H9 (cell line): ENCODE results near the gene PLA2G4E. TPM values are rescaled to one million over a fixed set of nuclear protein-coding genes. Genes with fewer than 3 reads are reported as not detected.

Source experiments
- DNase-seq: peaks from one replicate; pipeline ENCODE4 v3.0.0-alpha.2; 2017
- H2AFZ ChIP-seq: one replicate; pipeline ENCODE4 v1.6.1; 2013; ENCODE audit warnings: mild to moderate bottlenecking, low read length, control low read depth, moderate library complexity
- H2AK5ac ChIP-seq: 2 replicates; pipeline ENCODE4 v1.6.1; 2013; ENCODE audit warnings: low read length, control low read depth, mixed read lengths; ENCODE audit not compliant: insufficient read length
- H2BK120ac ChIP-seq: one replicate; pipeline ENCODE4 v1.6.1; 2013; ENCODE audit warnings: low read depth, mild to moderate bottlenecking, low read length, control low read depth, inconsistent platforms; ENCODE audit not compliant: poor library complexity, severe bottlenecking
- H2BK12ac ChIP-seq: 2 replicates; pipeline ENCODE4 v1.6.1; 2013; ENCODE audit warnings: low read length, control low read depth, mixed read lengths, low read depth; ENCODE audit not compliant: insufficient read length
- H2BK15ac ChIP-seq: 2 replicates; pipeline ENCODE4 v1.6.1; 2013; ENCODE audit warnings: low read depth, low read length, control low read depth
- H2BK20ac ChIP-seq: one replicate; pipeline ENCODE4 v1.6.1; 2013; ENCODE audit warnings: low read depth, mild to moderate bottlenecking, low read length, control low read depth, inconsistent platforms; ENCODE audit not compliant: poor library complexity, severe bottlenecking
- H2BK5ac ChIP-seq: 2 replicates; pipeline ENCODE4 v1.6.1; 2013; ENCODE audit warnings: low read length, control low read depth, mixed read lengths; ENCODE audit not compliant: insufficient read length
- H3K14ac ChIP-seq: 2 replicates; pipeline ENCODE4 v1.6.1; 2013; ENCODE audit warnings: low read length, control low read depth; ENCODE audit not compliant: insufficient read depth
- H3K18ac ChIP-seq: 2 replicates; pipeline ENCODE4 v1.6.1; 2013; ENCODE audit warnings: low read depth, mild to moderate bottlenecking, mixed read lengths, low read length, control low read depth; ENCODE audit not compliant: insufficient read length
- H3K23ac ChIP-seq: 2 replicates; pipeline ENCODE4 v1.6.1; 2013; ENCODE audit warnings: low read length, control low read depth, mixed read lengths, low read depth; ENCODE audit not compliant: insufficient read length
- H3K23me2 ChIP-seq: 2 replicates; pipeline ENCODE4 v1.6.1; 2013; ENCODE audit warnings: low read depth, mild to moderate bottlenecking, mixed read lengths, low read length, control low read depth; ENCODE audit not compliant: insufficient read length, poor library complexity, severe bottlenecking
- H3K27ac ChIP-seq: 2 replicates; pipeline ENCODE4 v1.5.1; 2013; ENCODE audit warnings: low read length, control low read depth, mixed read lengths, low read depth; ENCODE audit not compliant: insufficient read length
- H3K27me3 ChIP-seq: 2 replicates; pipeline ENCODE4 v1.6.1; 2013; ENCODE audit warnings: low read length, control low read depth, inconsistent platforms; ENCODE audit not compliant: insufficient read depth
- H3K4ac ChIP-seq: 2 replicates; pipeline ENCODE4 v1.6.1; 2013; ENCODE audit warnings: low read depth, mild to moderate bottlenecking, control low read depth, inconsistent platforms, low read length, moderate library complexity
- H3K4me1 ChIP-seq: 2 replicates; pipeline ENCODE4 v1.6.1; 2013; ENCODE audit warnings: low read length, control low read depth, inconsistent platforms; ENCODE audit not compliant: insufficient read depth
- H3K4me2 ChIP-seq: 2 replicates; pipeline ENCODE4 v1.6.1; 2013; ENCODE audit warnings: low read length, control low read depth, mixed read lengths; ENCODE audit not compliant: insufficient read length, insufficient read depth
- H3K56ac ChIP-seq: 2 replicates; pipeline ENCODE4 v1.6.1; 2013; ENCODE audit warnings: low read depth, mild to moderate bottlenecking, mixed read lengths, low read length, control low read depth; ENCODE audit not compliant: insufficient read length
- H3K79me1 ChIP-seq: 2 replicates; pipeline ENCODE4 v1.6.1; 2013; ENCODE audit warnings: low read depth, mild to moderate bottlenecking, moderate library complexity, low read length, control low read depth, inconsistent platforms; ENCODE audit not compliant: insufficient read depth, poor library complexity, severe bottlenecking
- H3K79me2 ChIP-seq: 2 replicates; pipeline ENCODE4 v1.6.1; 2013; ENCODE audit warnings: low read length, control low read depth, inconsistent platforms; ENCODE audit not compliant: insufficient read depth
- H3K9ac ChIP-seq: 2 replicates; pipeline ENCODE4 v1.6.1; 2013; ENCODE audit warnings: low read length, control low read depth, mixed read lengths; ENCODE audit not compliant: insufficient read length; ENCODE audit errors: extremely low read depth
- H3K9me3 ChIP-seq: one replicate; pipeline ENCODE4 v1.6.1; 2013; ENCODE audit warnings: low read depth, low read length, inconsistent platforms; ENCODE audit not compliant: control insufficient read depth
- H3T11ph ChIP-seq: one replicate; pipeline ENCODE4 v1.6.1; 2013; ENCODE audit warnings: mild to moderate bottlenecking, low read length, control low read depth, inconsistent platforms
- H4K20me1 ChIP-seq: one replicate; pipeline ENCODE4 v1.6.1; 2013; ENCODE audit not compliant: control insufficient read depth, insufficient read length, insufficient read depth
- H4K5ac ChIP-seq: 2 replicates; pipeline ENCODE4 v1.6.1; 2013; ENCODE audit warnings: low read depth, mild to moderate bottlenecking, mixed read lengths, low read length, control low read depth; ENCODE audit not compliant: insufficient read length
- H4K8ac ChIP-seq: replicated peaks from 2 replicates; pipeline ENCODE4 v1.6.1; 2013; ENCODE audit warnings: low read length, control low read depth, mixed read lengths, low read depth; ENCODE audit not compliant: insufficient read length
- H4K91ac ChIP-seq: 2 replicates; pipeline ENCODE4 v1.6.1; 2013; ENCODE audit warnings: low read depth, mild to moderate bottlenecking, moderate library complexity, mixed read lengths, low read length, control low read depth; ENCODE audit not compliant: insufficient read length
- H3K27ac Mint-ChIP-seq, 3 experiments: 2 replicates in 2 of 3; 3 replicates in 1 of 3; pipeline ENCODE4 v1.8.0; 2020 to 2021; ENCODE audit warnings: mixed read lengths in 3 of 3, mild to moderate bottlenecking in 1 of 3, moderate library complexity in 1 of 3
- H3K27me3 Mint-ChIP-seq: 2 replicates; pipeline ENCODE4 v1.8.0; 2021; ENCODE audit warnings: low read depth, mild to moderate bottlenecking, moderate library complexity, mixed read lengths
- H3K36me3 Mint-ChIP-seq, 3 experiments: 2 replicates in 2 of 3; 3 replicates in 1 of 3; pipeline ENCODE4 v1.8.0; 2020 to 2021; ENCODE audit warnings: low read depth in 3 of 3, mixed read lengths in 3 of 3; ENCODE audit not compliant: insufficient read depth in 1 of 3
- H3K4me1 Mint-ChIP-seq, 2 experiments: 2 replicates each; pipeline ENCODE4 v1.8.0; 2020; ENCODE audit warnings: mixed read lengths in 2 of 2
- H3K4me3 Mint-ChIP-seq, 2 experiments: 2 replicates in 1 of 2; 3 replicates in 1 of 2; pipeline ENCODE4 v1.8.0; 2020 to 2021; ENCODE audit warnings: mild to moderate bottlenecking in 2 of 2, mixed read lengths in 2 of 2, moderate library complexity in 1 of 2
- H3K9me3 Mint-ChIP-seq, 2 experiments: 2 replicates in 1 of 2; 3 replicates in 1 of 2; pipeline ENCODE4 v1.8.0; 2020; ENCODE audit warnings: mild to moderate bottlenecking in 2 of 2, mixed read lengths in 2 of 2, moderate library complexity in 1 of 2
- WGBS: extraction: QIAGEN DNeasy Blood & Tissue Kit; methylation state at CpG from one replicate; pipeline ENCODE4 v1.1.7; 2013; ENCODE audit warnings: missing lambda C conversion rate, low lambda C conversion rate, mixed read lengths; ENCODE audit not compliant: insufficient read length; ENCODE audit errors: extremely low coverage; 5-methylcytosine and 5-hydroxymethylcytosine counted together
- total RNA-seq: library from RNA; stranded (reverse); gene quantifications from 2 replicates; pipeline ENCODE4 v1.2.1, GENCODE V29; 2021
- TF ChIP-seq, protein P1 (sequence below): fragments of 200-600 bp; sonication (generic); conservative IDR thresholded peaks from 3 replicates; pipeline ENCODE4 v1.8.0; 2021; ENCODE audit warnings: antibody characterized with exemption, mild to moderate bottlenecking

PLA2G4E gene
- total RNA-seq, 1 experiment from 2014 or later = not detected

DNA sequence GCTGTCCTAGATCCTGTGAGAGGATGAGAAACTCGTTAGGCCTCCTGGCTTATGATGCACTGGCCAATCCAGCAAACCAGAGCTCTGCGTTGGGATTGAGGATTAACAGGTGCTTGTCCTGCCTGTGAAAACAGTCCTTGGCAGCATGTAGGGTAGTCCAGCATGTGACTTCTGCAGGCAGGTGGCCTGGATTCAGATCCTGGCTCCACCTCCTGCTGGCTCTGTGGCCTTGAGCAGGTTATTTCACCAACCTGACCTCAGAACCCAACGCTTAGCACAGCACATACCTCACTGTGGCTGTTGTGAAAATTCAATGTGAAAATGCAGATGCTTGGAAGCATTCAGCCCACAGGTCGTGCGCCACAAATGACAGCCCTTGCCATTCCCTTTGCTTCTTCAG lies 40.0 kb upstream of the PLA2G4E start:
- H3K14ac ChIP-seq = no peak overlapping the region
- H3K23ac ChIP-seq = no peak overlapping the region
- TF ChIP-seq, protein P1, sequence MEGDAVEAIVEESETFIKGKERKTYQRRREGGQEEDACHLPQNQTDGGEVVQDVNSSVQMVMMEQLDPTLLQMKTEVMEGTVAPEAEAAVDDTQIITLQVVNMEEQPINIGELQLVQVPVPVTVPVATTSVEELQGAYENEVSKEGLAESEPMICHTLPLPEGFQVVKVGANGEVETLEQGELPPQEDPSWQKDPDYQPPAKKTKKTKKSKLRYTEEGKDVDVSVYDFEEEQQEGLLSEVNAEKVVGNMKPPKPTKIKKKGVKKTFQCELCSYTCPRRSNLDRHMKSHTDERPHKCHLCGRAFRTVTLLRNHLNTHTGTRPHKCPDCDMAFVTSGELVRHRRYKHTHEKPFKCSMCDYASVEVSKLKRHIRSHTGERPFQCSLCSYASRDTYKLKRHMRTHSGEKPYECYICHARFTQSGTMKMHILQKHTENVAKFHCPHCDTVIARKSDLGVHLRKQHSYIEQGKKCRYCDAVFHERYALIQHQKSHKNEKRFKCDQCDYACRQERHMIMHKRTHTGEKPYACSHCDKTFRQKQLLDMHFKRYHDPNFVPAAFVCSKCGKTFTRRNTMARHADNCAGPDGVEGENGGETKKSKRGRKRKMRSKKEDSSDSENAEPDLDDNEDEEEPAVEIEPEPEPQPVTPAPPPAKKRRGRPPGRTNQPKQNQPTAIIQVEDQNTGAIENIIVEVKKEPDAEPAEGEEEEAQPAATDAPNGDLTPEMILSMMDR = no peak
- H2BK5ac ChIP-seq = no peak overlapping the region
- H3K9ac ChIP-seq = no peak overlapping the region
- no peak overlapping the region for H2BK12ac ChIP-seq
- H3K9me3 ChIP-seq = no peaks in the 10 kb centered on the region
- Mint-ChIP-seq H3K9me3 (no peaks in the 10 kb centered on the region; a peak in 2 of 5 replicates), H3K36me3 (no peaks in the 10 kb centered on the region), H3K4me1 (peaks cover 4 to 10% of the 10 kb centered on the region in 2 experiments), H3K4me3 (no peak overlapping the region), H3K27ac (no peak overlapping the region), H3K27me3 (peaks cover 16% of the 10 kb centered on the region)
- H3K79me1 ChIP-seq = no peaks in the 10 kb centered on the region
- no peak for DNase-seq
- no peaks in the 10 kb centered on the region for H3K79me2 ChIP-seq
- no peak overlapping the region for H2BK120ac ChIP-seq
- WGBS = no CpG with 5 or more reads among the region's 5 CpGs
- H3K56ac ChIP-seq = no peak overlapping the region
- H4K91ac ChIP-seq = no peak overlapping the region
- no peak overlapping the region for H3K4ac ChIP-seq
- no peak overlapping the region for H4K5ac ChIP-seq
- H2AFZ ChIP-seq = no peak overlapping the region
- no peaks in the 10 kb centered on the region for H3K27me3 ChIP-seq
- no peaks in the 10 kb centered on the region for H3K4me1 ChIP-seq
- H2BK15ac ChIP-seq = no peak overlapping the region
- H3K4me2 ChIP-seq = no peak overlapping the region
- H2BK20ac ChIP-seq = no peak overlapping the region
- H3T11ph ChIP-seq = no peak overlapping the region
- no peak overlapping the region for H4K8ac ChIP-seq
- H2AK5ac ChIP-seq = no peak overlapping the region
- H3K18ac ChIP-seq = no peak overlapping the region
- H3K23me2 ChIP-seq = peaks cover 3% of the 10 kb centered on the region
- H3K27ac ChIP-seq = no peak overlapping the region
- no peaks in the 10 kb centered on the region for H4K20me1 ChIP-seq
